NB4 (cell line): ENCODE data around the gene TLX2.
A peak's percentile ranks its signal among the peaks of the same experiment; 100 is the strongest.

Source experiments
- DNase-seq: peaks from one replicate; pipeline ENCODE4 v3.0.0; 2010; ENCODE audit warnings: low read depth
- H3K4me3 ChIP-seq: one replicate; pipeline ENCODE4 v1.5.1; 2011; ENCODE audit warnings: mild to moderate bottlenecking, low read depth, low read length, moderate library complexity
- MYC ChIP-seq: IDR thresholded peaks from 2 replicates; pipeline ENCODE4 v1.6.1; 2011; ENCODE audit warnings: low read depth, low read length
- POLR2A ChIP-seq: IDR thresholded peaks from 2 replicates; pipeline ENCODE4 v1.6.1; 2011; ENCODE audit warnings: mild to moderate bottlenecking; ENCODE audit not compliant: insufficient read length; ENCODE audit errors: extremely low read depth
- TF ChIP-seq, protein P1 (sequence below): IDR thresholded peaks from one replicate; pipeline ENCODE4 v1.5.1; 2012; ENCODE audit warnings: low read depth, low read length
- TF ChIP-seq, protein P2 (sequence below): IDR thresholded peaks from 2 replicates; pipeline ENCODE4 v1.6.1; 2011; ENCODE audit warnings: low read depth, low read length

Gene TLX2

DNA sequence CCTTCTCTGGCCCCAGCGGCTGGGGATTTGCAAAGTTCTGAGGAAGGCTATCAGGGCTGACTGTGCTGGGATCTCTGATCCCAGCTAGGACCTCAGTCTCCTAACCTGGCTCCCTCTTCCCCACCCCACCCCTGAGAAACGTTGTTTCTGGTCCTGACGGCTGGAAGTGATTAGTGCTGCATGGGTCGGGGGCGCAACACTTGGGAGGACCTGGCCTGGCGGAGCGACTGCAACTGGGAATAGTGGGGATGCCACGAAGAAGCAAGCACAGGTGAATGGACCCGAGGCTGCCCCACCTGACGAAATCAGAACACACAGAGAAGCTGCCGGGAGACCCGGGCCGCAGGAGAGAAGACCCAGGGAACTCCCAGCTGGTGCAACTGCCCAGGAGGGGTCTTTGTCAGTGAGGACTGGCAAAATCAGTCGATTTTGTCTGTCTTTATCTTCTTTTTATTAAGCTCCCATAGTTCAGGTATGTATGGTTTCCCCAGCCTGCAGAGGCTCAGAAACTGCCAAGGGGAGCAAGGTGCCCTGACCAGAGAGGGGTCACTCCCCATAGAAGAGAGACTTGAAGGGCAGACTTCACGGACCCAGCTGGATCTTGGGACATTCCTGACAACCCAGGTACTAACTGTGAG lies 14.2 kb upstream of the TLX2 start:
- TF ChIP-seq MYC: no peak
- TF ChIP-seq POLR2A: no peak
- TF ChIP-seq, protein P1, sequence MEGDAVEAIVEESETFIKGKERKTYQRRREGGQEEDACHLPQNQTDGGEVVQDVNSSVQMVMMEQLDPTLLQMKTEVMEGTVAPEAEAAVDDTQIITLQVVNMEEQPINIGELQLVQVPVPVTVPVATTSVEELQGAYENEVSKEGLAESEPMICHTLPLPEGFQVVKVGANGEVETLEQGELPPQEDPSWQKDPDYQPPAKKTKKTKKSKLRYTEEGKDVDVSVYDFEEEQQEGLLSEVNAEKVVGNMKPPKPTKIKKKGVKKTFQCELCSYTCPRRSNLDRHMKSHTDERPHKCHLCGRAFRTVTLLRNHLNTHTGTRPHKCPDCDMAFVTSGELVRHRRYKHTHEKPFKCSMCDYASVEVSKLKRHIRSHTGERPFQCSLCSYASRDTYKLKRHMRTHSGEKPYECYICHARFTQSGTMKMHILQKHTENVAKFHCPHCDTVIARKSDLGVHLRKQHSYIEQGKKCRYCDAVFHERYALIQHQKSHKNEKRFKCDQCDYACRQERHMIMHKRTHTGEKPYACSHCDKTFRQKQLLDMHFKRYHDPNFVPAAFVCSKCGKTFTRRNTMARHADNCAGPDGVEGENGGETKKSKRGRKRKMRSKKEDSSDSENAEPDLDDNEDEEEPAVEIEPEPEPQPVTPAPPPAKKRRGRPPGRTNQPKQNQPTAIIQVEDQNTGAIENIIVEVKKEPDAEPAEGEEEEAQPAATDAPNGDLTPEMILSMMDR: no peak
- TF ChIP-seq, protein P2, sequence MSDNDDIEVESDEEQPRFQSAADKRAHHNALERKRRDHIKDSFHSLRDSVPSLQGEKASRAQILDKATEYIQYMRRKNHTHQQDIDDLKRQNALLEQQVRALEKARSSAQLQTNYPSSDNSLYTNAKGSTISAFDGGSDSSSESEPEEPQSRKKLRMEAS: no peak
- H3K4me3 ChIP-seq: no peak overlapping the region
- DNase-seq: no peak

DNA sequence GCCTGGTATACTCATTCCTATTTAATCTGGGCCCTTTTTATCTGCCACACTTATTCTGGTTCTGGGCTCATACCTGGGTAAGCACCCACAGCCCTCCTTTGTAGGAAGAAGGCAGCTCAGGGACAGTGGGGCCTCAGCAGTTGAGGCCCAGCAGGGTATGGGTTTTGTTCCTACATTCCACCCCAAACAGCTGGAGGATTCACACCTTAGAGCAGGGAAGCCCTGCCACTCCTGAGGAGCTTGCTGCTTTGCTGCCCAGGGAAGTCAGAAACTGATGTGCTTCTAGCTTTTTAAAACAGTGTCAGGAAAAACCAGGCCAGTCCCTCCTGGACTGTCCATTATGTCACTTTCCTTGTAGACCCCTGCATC lies 13.7 kb upstream of the TLX2 start:
- no peak overlapping the region for H3K4me3 ChIP-seq
- no peak for DNase-seq
- TF ChIP-seq, protein P2: no peak
- TF ChIP-seq POLR2A: no peak
- TF ChIP-seq, protein P1: no peak
- TF ChIP-seq MYC: no peak

DNA sequence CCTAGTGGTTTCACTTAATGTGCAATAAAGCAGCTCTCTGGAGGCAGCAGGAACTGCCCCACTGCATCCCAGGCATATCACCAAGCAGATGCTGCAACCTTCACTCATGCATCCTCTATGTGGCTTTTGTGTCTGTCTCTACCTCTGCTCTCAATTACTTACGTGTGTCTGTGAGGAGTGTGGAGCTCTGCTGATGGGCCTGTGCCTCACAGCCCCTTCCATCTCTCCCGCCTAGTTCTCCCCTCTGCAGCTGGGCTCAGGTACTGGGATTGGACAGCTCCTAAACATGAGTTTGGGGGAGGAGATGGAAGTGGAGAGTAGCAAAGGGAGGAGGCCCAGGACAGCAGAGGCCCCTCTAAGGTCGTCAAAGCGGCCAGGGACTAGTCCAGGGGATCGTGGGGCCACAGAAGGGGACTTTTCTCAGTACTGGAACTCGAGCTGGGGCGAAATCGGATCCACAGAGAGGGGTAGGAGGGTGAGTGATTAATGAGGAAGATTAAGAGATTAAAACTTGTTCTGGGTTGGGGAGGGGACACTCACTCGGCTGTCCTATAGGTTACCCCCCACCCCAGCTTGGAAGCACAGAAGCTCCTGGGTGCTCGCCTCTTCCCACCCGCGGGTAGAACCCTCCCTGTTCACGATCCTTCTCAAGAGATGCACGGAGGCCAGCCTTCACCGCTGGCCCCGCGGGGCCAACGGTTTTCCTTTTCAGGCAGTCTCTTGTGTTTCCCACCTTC lies 12.7 kb upstream of the TLX2 start:
- no peak overlapping the region for H3K4me3 ChIP-seq
- DNase-seq: no peak
- TF ChIP-seq MYC (no peak), POLR2A (no peak)
- TF ChIP-seq, protein P2: no peak
- TF ChIP-seq, protein P1: no peak

DNA sequence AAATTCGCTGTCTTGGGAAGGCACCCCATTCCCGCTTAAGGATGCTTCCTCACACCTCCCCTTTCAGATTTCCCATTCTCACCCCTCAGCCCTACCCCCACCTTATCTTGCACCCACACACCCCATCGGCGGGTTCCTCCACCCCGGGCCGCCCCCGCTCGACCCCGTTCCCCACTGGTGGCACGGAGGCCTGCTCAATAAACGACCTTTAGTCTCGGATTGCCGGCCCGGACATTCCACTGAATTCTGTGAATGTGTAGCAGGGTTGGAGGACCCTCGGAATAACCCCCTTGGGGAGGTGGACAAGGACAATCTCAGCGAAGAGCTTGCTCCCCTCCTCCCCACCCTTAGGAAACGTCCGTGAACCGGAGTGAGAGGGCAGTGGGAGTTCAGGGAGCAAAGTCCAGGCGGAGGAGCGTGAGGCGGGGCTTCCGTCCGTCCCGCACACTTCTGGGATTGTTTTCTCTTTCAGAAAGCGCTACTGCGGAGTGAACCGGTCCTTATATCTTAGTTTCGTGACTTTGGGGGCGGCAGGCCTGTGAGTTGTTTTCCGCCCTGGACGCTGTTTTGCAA lies 12.0 kb upstream of the TLX2 start:
- DNase-seq: no peak
- TF ChIP-seq MYC (no peak), POLR2A (no peak)
- TF ChIP-seq, protein P1: no peak
- TF ChIP-seq, protein P2: no peak

DNA sequence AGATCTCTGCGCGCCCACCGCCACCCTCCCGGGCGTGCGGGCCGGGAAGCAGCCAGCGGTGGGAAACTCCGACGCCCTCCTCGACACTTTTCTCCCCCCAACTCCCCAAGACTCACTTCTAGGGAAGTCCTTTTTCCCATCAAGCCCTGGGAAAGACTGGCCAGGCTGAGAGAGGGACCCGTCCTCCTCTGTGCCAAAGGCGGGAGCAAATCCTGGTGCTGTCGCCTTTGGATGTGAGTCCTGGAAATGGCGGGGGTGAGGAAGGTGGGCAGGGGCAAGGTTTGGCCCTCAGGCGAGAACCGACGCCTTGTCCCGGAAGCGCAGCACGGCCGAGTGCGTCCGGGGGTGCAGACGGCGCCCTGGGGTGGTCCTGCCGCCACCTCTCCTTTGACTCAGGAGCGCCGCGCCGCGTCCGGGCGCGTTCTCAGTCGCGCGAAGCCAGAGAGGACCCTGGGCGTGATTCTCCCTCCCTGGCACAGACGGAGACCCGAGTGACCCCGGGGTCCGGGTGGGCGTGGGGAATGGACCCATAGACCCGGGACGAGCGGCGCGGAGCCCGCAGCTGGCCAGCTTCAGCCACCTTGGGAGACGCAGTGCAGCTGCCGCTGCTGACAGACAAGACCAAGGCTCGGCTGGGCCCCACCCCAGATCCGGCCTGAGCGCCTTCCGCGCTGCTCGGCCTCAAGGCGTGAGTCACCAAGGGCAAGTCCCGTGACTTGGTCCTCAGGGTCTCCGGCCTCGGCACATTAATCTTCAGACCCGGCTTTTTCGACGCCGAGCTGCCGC lies 11.3 kb upstream of the TLX2 start:
- H3K4me3 ChIP-seq: peak overlapping the region; percentile 43
- TF ChIP-seq MYC: no peak
- no peak for TF ChIP-seq POLR2A
- TF ChIP-seq, protein P1: peak; percentile 14
- TF ChIP-seq, protein P2: 0 out of 2 replicates have a peak, but pooled peaks have one; percentile 13
- DNase-seq: peak; percentile 85

More for the DNA sequence above, 12.0 kb upstream of the TLX2 start:
- H3K4me3 ChIP-seq: no peak overlapping the region
